HG03469 (cell line): Measurements from ENCODE around the gene DSE.

Source experiments
- ATAC-seq: cut with Tn5 transposase; IDR thresholded peaks from one replicate; pipeline ENCODE4 v1.9.1; 2021; ENCODE audit warnings: mild to moderate bottlenecking, moderate library complexity, moderate number of reproducible peaks; ENCODE audit not compliant: unreplicated experiment

The DSE gene

GRCh38 chr6:116444092-116444491, 73.3 kb downstream of the DSE start:
- ATAC-seq, result peak; percentile 40

GRCh38 chr6:116444575-116444974, 73.8 kb downstream of the DSE start:
- no peak for ATAC-seq

GRCh38 chr6:116445102-116445501, 74.4 kb downstream of the DSE start:
- no peak for ATAC-seq

GRCh38 chr6:116446399-116446798, 75.7 kb downstream of the DSE start:
- ATAC-seq, result no peak

GRCh38 chr6:116447052-116447451, 76.3 kb downstream of the DSE start:
- ATAC-seq, result no peak

- no peak for ATAC-seq
These were observed 76.8 kb downstream of the DSE start for GRCh38 chr6:116447496-116448011.

DNA sequence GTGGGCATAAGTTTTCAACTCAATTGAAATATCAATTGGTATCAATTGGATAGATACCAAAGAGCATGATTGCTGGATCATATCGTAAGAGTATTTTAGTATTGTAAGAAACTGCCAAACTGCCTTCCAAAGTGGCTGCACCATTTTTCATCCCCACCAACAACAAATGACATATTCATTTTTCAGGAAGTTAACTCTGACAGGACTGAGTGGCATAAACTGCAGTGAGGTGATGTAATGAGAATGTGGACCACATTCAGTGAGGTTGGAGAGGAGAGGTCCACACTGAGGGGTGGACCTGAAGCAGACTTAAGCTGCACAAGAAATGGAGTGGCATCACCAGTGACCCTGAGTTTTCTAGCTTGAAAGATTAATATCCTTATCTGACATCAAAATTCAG, 78.8 kb downstream of the DSE start:
- ATAC-seq, result no peak

DNA sequence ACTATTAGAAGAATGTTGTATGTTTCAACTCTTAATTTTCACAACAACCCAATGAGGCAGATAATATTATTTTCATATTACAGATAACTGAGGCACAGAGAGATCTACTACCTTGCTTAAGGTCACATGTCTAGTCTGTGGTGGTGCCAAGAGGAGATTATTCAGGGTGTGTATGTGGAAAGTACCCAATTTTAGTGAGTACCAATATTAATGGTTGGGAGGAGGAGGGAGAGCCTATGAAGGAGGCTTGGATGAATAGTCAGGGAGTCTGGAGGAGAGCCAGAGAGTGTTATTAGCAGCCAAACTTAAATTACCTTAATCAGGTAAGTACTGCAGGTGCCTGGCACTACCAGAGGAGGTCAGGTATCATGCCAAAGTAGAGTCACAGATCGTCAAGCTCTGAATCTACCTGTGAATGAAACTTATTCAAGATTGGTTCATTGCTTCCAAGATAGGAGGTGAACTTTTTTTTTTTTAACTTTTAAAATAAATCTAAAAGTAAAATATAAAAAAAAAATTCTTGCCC, 79.5 kb downstream of the DSE start:
- no peak for ATAC-seq

- ATAC-seq, result peak; percentile 97
These were observed 80.3 kb downstream of the DSE start for GRCh38 chr6:116450769-116451740.

GRCh38 chr6:116451916-116452315, 81.2 kb downstream of the DSE start:
- no peak for ATAC-seq

- no peak for ATAC-seq
These were observed 81.8 kb downstream of the DSE start for GRCh38 chr6:116452531-116452930.

DNA sequence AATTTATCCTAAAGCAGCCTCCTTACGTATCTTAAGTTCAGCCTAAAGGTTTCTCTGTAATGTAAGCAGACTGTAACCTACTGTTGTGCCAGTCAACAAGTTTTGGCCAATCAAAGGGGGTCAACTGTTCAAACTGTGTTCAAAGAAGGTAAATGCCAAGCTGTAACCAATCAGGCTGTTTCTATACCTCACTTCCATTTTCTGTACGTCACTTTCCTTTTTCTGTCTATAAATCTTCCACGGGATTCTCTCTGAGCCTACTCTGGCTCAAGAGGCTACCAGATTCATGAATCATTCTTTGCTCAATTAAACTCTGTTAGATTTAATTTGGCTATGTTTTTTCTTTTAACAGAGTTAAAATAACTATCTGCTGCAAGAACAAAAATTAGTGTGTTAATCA, 85.4 kb downstream of the DSE start:
- ATAC-seq, result no peak

- ATAC-seq, result no peak
These were observed 86.2 kb downstream of the DSE start for GRCh38 chr6:116456927-116457326.

- ATAC-seq, result no peak
These were observed 87.5 kb downstream of the DSE start for GRCh38 chr6:116458264-116458663.

- no peak for ATAC-seq
These were observed 89.2 kb downstream of the DSE start for GRCh38 chr6:116459927-116460326.

DNA sequence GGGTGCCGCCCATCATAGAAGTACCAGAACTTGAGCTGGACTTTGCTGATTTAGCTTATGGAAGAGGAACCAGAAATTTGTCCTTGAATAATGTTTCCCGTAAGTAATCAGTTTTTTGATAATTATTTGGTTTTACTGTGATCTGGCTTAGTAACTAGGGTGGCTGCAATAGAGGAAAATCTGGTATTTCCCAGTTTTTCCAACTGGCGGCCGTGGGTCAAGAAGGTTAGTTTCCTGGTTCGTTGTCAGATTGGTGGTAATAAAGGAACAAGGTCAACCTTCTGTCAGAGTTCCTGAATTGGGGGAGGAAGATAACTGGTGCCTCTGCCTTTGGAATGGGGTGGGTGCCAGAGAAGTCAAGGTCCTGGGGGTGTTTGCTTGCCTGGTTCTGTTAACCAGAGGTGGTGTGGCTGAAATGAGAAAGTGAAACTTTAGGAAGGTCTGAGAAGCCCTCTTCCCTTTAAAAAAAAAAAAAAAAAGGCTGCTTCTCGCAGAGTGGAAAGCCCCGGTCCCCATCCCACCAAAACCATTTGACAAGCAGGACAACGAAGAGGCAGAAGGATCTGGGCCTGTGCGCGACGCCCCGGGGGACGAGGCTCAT, 90.7 kb downstream of the DSE start, which contains the start of gene CALHM6:
CALHM6 (plus strand) TSS at position 45 of the 601 bp plus-strand sequence; CDS start at position 600, 555 bp downstream.
- ATAC-seq, result no peak

- ATAC-seq, result peak; percentile 68
These were observed 91.5 kb downstream of the DSE start for GRCh38 chr6:116461932-116462885.

DNA sequence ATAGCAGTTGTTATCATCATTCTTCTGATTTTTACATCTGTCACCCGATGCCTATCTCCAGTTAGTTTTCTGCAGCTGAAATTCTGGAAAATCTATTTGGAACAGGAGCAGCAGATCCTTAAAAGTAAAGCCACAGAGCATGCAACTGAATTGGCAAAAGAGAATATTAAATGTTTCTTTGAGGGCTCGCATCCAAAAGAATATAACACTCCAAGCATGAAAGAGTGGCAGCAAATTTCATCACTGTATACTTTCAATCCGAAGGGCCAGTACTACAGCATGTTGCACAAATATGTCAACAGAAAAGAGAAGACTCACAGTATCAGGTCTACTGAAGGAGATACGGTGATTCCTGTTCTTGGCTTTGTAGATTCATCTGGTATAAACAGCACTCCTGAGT, 92.6 kb downstream of the DSE start:
- no peak for ATAC-seq

DNA sequence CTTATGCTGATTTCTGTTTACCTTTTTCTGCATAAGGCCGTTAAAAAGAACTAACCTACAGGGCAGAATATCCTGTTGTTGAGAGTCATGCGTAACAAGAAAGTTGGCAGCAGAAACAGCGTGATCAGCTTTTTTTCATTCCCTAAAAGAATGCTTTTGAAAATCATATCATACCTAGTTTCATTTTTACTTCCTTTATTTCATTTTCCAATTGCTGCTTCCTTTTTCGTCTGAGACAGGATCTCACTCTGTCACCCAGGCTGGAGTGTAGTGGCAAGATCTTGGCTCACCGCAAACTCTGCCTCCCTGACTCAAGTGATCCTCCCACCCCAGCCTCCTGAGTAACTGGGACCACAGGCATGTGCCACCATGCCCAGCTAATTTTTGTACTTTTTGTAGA, 94.5 kb downstream of the DSE start:
- ATAC-seq, result no peak

DNA sequence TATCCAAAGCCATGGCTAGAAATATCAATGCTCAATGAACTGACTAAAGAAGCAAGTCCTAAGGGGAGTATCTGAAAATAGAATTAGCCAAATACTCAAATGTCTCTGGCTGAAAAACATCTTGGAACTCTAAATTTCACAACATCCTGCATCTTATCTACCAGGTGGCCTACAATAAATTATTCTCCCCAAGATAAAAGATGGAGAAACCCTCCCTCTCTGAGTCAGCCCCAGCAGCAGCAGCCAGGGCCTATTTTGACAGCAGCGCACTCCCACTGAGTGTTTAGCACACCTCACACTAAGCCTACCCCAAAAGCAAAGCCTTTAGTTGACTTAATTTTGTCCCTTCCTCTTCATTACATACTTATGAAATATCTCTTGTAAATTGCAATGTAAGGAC, 96.3 kb downstream of the DSE start:
- no peak for ATAC-seq
